GM10248 (cell line): ENCODE data around the gene CCDC57.

ENCODE experiments used
- CTCF ChIA-PET: fragments of 300-600 bp; sonication (Branson Sonifier 250); formaldehyde crosslinking; extraction: SDS; loops from one replicate; lab custom pipeline; 2021; ENCODE audit warnings: antibody characterized with exemption; lab: Yijun Ruan, JAX
- POLR2A ChIA-PET: fragments of 350-650 bp; sonication (Branson Sonifier 250); formaldehyde crosslinking; extraction: SDS; loops from one replicate; lab custom pipeline; 2020; ENCODE audit warnings: antibody characterized with exemption; lab: Yijun Ruan, JAX
- DNase-seq: peaks from one replicate; pipeline ENCODE4 v3.0.0; 2012; ENCODE audit errors: extremely low spot score
- TF ChIP-seq, protein P1 (sequence below): IDR thresholded peaks from 2 replicates; pipeline ENCODE4 v1.5.1; 2012; ENCODE audit warnings: mild to moderate bottlenecking, low read depth; ENCODE audit errors: extremely low read depth, missing control alignments, control extremely low read depth

The CCDC57 gene

DNA sequence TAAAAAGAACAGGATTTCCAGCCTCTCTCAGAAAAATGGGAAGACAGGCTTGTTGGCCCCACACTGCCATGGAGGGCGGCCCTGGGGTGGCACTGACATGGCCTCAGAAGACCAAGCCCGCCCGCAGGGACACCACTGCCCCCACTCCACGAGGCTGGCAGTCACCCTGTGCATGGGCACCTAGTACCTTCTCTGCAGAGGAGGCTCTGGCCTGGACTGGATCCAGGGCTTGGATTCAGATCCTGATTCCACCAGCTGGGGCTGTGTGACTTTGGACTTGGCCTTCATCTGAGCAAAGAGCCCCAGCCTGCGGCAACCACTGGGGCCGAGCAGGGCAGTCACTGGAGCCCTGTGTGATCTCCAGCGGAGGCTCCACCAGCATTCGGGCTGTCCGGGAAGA is 97.8 kb downstream of the CCDC57 start:
- DNase-seq = no peak
- TF ChIP-seq, protein P1, sequence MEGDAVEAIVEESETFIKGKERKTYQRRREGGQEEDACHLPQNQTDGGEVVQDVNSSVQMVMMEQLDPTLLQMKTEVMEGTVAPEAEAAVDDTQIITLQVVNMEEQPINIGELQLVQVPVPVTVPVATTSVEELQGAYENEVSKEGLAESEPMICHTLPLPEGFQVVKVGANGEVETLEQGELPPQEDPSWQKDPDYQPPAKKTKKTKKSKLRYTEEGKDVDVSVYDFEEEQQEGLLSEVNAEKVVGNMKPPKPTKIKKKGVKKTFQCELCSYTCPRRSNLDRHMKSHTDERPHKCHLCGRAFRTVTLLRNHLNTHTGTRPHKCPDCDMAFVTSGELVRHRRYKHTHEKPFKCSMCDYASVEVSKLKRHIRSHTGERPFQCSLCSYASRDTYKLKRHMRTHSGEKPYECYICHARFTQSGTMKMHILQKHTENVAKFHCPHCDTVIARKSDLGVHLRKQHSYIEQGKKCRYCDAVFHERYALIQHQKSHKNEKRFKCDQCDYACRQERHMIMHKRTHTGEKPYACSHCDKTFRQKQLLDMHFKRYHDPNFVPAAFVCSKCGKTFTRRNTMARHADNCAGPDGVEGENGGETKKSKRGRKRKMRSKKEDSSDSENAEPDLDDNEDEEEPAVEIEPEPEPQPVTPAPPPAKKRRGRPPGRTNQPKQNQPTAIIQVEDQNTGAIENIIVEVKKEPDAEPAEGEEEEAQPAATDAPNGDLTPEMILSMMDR = no peak
- POLR2A ChIA-PET = no interaction called here
- CTCF ChIA-PET = interaction anchor here (0.9 to 1.5 kb wide), 3 partner anchors 9 to 79 kb away, joined by 3 to 4 read pairs (median 3); no protein-coding TSS in a partner anchor

DNA sequence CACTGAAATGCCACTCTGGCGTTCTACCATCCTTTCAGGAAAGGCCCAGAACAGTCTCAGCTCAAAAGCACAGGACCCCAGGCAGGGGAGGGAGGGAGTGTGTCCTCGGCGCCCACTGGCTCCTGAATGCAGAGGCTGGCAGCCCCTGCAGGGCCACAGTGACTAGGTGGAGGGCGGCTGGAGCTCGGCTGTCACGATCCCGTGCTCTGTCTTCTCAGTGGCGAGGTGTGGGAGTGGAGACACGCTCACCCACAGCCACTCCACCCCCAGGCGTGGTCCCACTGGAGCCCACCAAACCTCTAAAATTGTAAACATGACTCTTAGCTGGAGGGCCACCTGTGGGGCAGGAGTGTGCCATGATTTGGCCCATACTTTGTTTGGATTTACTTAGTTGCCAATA is 98.2 kb downstream of the CCDC57 start:
- POLR2A ChIA-PET = no interaction called here
- TF ChIP-seq, protein P1 = no peak
- CTCF ChIA-PET = interaction anchor here (0.9 to 1.9 kb wide), 4 partner anchors 8 to 79 kb away, joined by 3 to 4 read pairs (median 4); no protein-coding TSS in a partner anchor
- DNase-seq = no peak

DNA sequence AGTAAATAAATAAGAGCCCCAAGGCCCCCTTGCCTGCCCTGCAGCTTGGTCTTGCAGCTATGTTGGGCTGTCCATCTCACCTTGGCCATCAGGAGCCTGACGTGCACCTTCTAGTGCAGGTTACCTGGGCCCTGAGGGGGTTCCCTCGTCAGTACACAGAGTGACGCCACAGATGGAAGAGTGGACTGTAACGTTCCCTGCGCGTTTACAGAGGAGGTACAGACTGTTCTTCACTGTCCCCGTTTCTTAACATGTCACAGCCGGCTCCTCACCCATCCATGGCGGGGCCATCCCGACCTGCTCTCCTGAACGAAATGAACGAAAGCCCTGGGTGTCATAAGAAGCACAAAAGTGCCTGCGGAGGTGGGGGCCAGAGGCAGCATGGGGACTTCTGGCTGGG is 98.7 kb downstream of the CCDC57 start:
- TF ChIP-seq, protein P1 = no peak
- no peak for DNase-seq
- POLR2A ChIA-PET = no interaction called here
- CTCF ChIA-PET = interaction anchor here (0.9 to 1.9 kb wide), 6 partner anchors 8 to 79 kb away, joined by 3 to 6 read pairs (median 4); no protein-coding TSS in a partner anchor

DNA sequence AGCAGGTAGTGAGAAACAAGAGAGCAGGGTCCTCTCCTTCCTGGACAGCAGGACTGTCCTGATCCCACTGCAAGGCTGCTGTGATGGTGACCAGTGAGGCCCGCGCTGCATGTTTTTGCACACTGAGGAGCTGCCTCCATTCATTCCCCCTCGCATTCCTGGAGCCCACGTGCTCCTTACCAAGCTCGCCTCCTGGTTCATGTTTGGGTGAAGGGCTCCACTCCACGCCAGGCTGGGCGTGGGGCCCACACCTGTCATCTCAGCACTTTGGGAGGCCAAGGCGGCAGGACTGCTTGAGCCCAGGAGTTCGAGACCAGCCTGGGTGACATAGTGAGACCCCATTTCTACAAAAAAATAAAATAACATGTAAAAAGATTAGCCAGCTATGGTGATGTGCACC is 99.2 kb downstream of the CCDC57 start:
- POLR2A ChIA-PET = no interaction called here
- CTCF ChIA-PET = interaction anchor here (1.1 to 1.9 kb wide), 4 partner anchors 9 to 41 kb away, joined by 3 to 6 read pairs (median 4); no protein-coding TSS in a partner anchor

DNA sequence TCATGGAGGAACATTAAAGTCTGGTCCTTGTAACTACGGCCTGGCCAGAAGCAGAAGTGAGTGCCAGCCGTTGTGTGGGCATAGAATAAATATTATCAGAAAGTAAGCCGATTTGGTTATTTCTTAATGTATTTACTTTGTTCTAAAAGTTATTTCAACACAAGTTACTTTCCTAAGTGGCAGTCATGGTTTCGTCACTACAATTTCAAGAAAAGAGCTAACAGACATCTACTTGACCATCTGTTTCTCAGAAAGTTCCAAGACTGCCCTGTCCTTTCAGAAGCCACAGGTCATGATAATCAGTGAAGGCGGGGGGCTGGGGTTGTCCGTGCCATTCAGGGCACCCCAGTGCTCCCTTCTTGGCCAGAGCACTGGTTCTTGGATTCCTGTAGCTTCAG is 99.7 kb downstream of the CCDC57 start:
- ChIA-PET POLR2A (no interaction called here), CTCF (interaction anchor here (1.0 to 1.9 kb wide), 4 partner anchors 9 to 75 kb away, joined by 3 to 6 read pairs (median 4); partner anchors contain the start of gene DCXR)

More for the DNA sequence above, 99.2 kb downstream of the CCDC57 start:
- DNase-seq = no peak
- TF ChIP-seq, protein P1 = no peak

DNA sequence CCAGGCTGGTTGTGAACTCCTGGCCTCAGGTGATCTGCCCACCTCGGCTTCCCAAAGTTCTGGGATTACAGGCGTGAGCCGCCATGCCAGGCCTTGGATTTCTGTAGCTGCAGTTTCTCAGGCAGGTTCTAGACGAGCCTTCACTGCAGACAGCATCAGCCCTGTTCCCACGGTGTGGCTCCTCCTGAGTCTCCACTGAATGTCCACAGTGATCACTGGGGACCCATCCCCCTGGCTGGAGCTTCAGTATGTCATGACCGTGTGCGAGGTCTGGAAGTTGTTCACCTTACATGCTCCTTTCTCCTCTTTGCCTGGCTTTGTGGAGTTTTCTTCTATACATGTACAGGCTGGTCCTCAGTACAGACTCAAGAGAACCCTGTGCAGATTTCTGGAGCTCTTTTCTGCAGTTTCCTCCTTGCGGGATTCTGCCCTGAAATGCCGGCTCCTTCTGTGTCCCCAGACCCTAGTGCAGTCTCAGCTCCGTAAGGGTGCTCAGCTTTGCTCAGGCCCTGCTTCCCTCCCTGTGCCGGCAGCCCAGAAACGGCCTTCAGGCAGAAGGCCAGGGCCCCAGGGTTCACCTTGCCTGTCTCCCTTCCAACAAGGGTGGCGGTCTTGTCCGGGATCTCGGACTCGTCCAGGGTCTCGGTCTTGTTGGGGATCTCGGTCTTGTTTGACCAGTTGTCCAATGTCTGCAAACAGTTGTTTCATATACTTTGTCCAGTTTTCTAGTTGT is 100.3 kb downstream of the CCDC57 start:
- TF ChIP-seq, protein P1 = no peak
- ChIA-PET CTCF (interaction anchor here (1.0 to 1.9 kb wide), 4 partner anchors 10 to 82 kb away, joined by 3 to 5 read pairs (median 4); partner anchors contain the start of gene DCXR), POLR2A (no interaction called here)
- DNase-seq = no peak

More for the DNA sequence above, 99.7 kb downstream of the CCDC57 start:
- no peak for DNase-seq
- TF ChIP-seq, protein P1 = no peak
